Right renal cortex interstitium (tissue), 3 donors: ENCODE data around the gene XAGE3. TPM values are rescaled to one million over a fixed set of nuclear protein-coding genes. Genes with fewer than 3 reads are reported as not detected.
"Not testable (repeated sequence)": the region's sequence is repeated elsewhere in the genome, so short reads cannot be mapped to it uniquely, and the experiment has no call there.

Experiments
- DNase-seq, 3 donors: peaks; one replicate each; pipeline ENCODE4 v3.0.0-alpha.2; 2013; ENCODE audit warnings: low read depth in 3 of 3, low spot score in 2 of 3
- polyA plus RNA-seq, 3 donors: library from polyadenylated mRNA; unstranded; fragments of 120-200 nt; gene quantifications; one replicate each; pipeline ENCODE4 v1.2.1, GENCODE V29; 2013; ENCODE audit not compliant: insufficient read length in 3 of 3

Gene XAGE3
- polyA plus RNA-seq, result not detected

- no peak for DNase-seq
Observed at GRCh38 chrX:52867610-52868348, at the start of gene XAGE3. TSS of gene XAGE3 (minus strand) at chrX:52868083. CDS start at chrX:52867133, 950 bp downstream.

GRCh38 chrX:52914704-52915103 lies 46.8 kb upstream of the XAGE3 start:
- not testable (repeated sequence) for DNase-seq

GRCh38 chrX:52913681-52914080 lies 45.8 kb upstream of the XAGE3 start:
- not testable (repeated sequence) for DNase-seq

GRCh38 chrX:52909313-52909969 lies 41.6 kb upstream of the XAGE3 start:
- DNase-seq, result not testable (repeated sequence)

- DNase-seq, result not testable (repeated sequence)
Observed at GRCh38 chrX:52907900-52908299, 40.0 kb upstream of the XAGE3 start.

- not testable (repeated sequence) for DNase-seq
Observed at GRCh38 chrX:52907137-52907536, 39.3 kb upstream of the XAGE3 start.

GRCh38 chrX:52906072-52906471 lies 38.2 kb upstream of the XAGE3 start:
- not testable (repeated sequence) for DNase-seq

- DNase-seq, result not testable (repeated sequence)
Observed at GRCh38 chrX:52905531-52905930, 37.6 kb upstream of the XAGE3 start.

- not testable (repeated sequence) for DNase-seq
Observed at GRCh38 chrX:52896855-52897709, 29.2 kb upstream of the XAGE3 start, which contains the start of gene FAM156B. TSS of gene FAM156B (plus strand) at chrX:52897330. CDS start at chrX:52907226, 9,896 bp downstream.

- not testable (repeated sequence) for DNase-seq
Observed at GRCh38 chrX:52896438-52896837, 28.6 kb upstream of the XAGE3 start.

GRCh38 chrX:52888090-52888489 lies 20.2 kb upstream of the XAGE3 start:
- not testable (repeated sequence) for DNase-seq

GRCh38 chrX:52887459-52887858 lies 19.6 kb upstream of the XAGE3 start:
- DNase-seq, result not testable (repeated sequence)

- not testable (repeated sequence) for DNase-seq
Observed at GRCh38 chrX:52876386-52876785, 8.5 kb upstream of the XAGE3 start.

- DNase-seq, result not testable (repeated sequence)
Observed at GRCh38 chrX:52875436-52875835, 7.6 kb upstream of the XAGE3 start.

- DNase-seq, result no peak
Observed at GRCh38 chrX:52874661-52875060, 6.8 kb upstream of the XAGE3 start.

- not testable (repeated sequence) for DNase-seq
Observed at GRCh38 chrX:52873825-52874224, 5.9 kb upstream of the XAGE3 start.

GRCh38 chrX:52870046-52870445 lies 2.2 kb upstream of the XAGE3 start:
- no peak for DNase-seq

- no peak for DNase-seq
Observed at GRCh38 chrX:52865343-52865998, 2.4 kb downstream of the XAGE3 start.

- not testable (repeated sequence) for DNase-seq
Observed at GRCh38 chrX:52856991-52857525, 10.8 kb downstream of the XAGE3 start.
